Measurements from ENCODE around the gene ZNHIT2.

ZNHIT2 gene

DNA sequence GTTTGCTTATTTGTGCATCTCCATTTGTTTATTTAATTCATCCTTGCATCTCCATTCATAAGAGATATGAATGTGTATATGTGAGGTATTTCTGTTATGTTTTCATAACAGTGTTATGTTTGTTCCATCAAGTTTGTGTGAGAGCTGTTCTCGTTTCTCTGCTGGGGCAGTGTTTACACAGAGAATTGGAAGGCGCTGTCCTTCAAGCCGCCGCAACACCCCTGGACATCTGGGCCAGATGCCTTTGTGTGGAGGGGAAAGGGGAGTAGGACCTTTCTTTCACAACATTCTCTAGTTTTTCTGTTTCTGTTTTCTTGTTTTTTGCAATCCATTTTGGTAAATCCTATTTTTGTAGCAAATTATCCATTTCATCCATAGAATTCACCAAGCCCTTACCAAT lies 12.9 kb downstream of the ZNHIT2 start:
- no peaks in the 10 kb centered on the region for H3K9me3 ChIP-seq (ENCODE audit: control insufficient read depth in 2 of 2, low read length in 2 of 2)
- peaks cover 18 to 28% of the 10 kb centered on the region in 2 donors for H3K36me3 ChIP-seq (ENCODE audit: control insufficient read depth in 2 of 2, insufficient read depth in 2 of 2, low read length in 2 of 2)
- H3K4me1 ChIP-seq (ENCODE audit: control insufficient read depth in 2 of 2, insufficient read depth in 2 of 2, low read length in 2 of 2): no peaks in the 10 kb centered on the region
- H3K9ac ChIP-seq (ENCODE audit: low read depth in 1 of 2, low read length in 2 of 2): no peak overlapping the region
- H3K27me3 ChIP-seq (ENCODE audit: control insufficient read depth in 2 of 2, insufficient read depth in 2 of 2, low read length in 2 of 2): no peaks in the 10 kb centered on the region
- no peak overlapping the region for H3K27ac ChIP-seq (ENCODE audit: low read depth in 2 of 2, low read length in 2 of 2)
- H3K4me3 ChIP-seq (ENCODE audit: low read length in 2 of 2): no peak overlapping the region

DNA sequence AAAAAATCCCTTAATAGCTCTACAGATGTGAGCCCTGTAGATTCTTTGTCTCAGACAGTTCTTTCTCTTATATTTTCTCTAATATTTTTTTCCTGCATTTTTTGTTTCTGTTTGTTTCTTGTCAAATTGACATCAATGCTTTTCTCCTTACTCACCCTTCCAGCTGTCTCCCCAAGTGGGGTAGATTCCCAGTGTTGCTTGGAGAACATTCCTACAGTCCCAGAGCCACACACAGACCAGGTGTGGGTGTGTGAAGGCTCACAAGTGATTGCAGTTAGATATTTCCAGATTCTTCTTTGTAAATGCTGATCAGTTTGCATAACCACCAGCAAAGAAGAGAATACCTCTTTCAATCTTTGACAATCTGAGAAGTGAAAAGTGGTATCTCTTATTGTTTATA lies 14.0 kb downstream of the ZNHIT2 start:
- Histone ChIP-seq H3K4me1 (ENCODE audit: control insufficient read depth in 2 of 2, insufficient read depth in 2 of 2, low read length in 2 of 2) (no peaks in the 10 kb centered on the region), H3K27me3 (ENCODE audit: control insufficient read depth in 2 of 2, insufficient read depth in 2 of 2, low read length in 2 of 2) (no peaks in the 10 kb centered on the region), H3K27ac (ENCODE audit: low read depth in 2 of 2, low read length in 2 of 2) (no peak overlapping the region), H3K4me3 (ENCODE audit: low read length in 2 of 2) (no peak overlapping the region), H3K9ac (ENCODE audit: low read depth in 1 of 2, low read length in 2 of 2) (no peak overlapping the region), H3K9me3 (ENCODE audit: control insufficient read depth in 2 of 2, low read length in 2 of 2) (no peaks in the 10 kb centered on the region), H3K36me3 (ENCODE audit: control insufficient read depth in 2 of 2, insufficient read depth in 2 of 2, low read length in 2 of 2) (peaks cover 11 to 20% of the 10 kb centered on the region in 2 donors)

DNA sequence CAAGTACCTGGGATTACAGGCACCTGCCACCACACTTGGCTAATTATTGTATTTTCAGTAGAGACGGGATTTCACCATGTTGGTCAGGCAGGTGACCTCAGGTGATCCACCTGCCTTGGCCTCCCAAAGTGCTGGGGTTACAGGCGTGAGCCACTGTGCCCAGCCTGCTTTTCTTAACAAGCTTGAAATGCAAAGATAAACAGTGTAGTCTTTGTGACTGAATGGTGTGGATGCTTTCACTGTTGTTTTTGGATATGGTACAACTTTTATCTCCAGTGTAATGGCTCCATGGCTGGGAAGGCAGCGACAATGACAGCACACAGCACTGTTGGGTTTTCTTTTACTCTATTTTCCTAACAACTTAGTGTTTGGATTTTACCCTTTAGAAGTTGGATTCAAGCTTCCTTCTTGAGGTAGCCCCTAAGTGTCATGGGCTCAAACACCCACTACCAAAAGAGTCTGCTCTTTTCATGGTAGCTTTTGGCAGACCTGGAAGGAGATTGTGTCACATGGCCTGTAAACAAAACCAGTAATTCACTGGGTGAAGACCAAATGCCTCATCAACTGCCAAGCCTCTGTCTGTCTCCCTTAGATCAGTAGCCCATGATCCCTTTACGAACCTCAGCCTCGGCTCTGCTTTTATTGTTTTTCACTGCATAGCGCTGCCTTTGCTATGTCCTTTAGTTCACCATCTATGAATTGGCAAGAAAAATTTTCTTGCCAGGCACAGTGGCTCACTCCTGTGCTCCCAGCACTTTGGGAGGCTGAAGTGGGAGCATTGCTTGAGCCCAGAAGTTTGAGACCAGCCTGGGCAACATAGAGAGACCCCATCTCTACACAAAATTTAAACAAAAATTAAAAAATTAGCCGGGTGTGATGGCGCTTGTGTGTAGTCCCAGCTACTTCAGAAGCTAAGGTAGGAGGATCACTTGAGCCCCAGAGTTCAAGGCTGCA lies 15.1 kb downstream of the ZNHIT2 start:
- no peak overlapping the region for H3K27ac ChIP-seq (ENCODE audit: low read depth in 2 of 2, low read length in 2 of 2)
- no peaks in the 10 kb centered on the region for H3K27me3 ChIP-seq (ENCODE audit: control insufficient read depth in 2 of 2, insufficient read depth in 2 of 2, low read length in 2 of 2)
- H3K4me1 ChIP-seq (ENCODE audit: control insufficient read depth in 2 of 2, insufficient read depth in 2 of 2, low read length in 2 of 2): peaks cover 0 to under 1% of the 10 kb centered on the region in 2 donors
- H3K9me3 ChIP-seq (ENCODE audit: control insufficient read depth in 2 of 2, low read length in 2 of 2): no peaks in the 10 kb centered on the region
- H3K4me3 ChIP-seq (ENCODE audit: low read length in 2 of 2): no peak overlapping the region
- no peak overlapping the region for H3K9ac ChIP-seq (ENCODE audit: low read depth in 1 of 2, low read length in 2 of 2)
- peaks cover 12 to 25% of the 10 kb centered on the region in 2 donors for H3K36me3 ChIP-seq (ENCODE audit: control insufficient read depth in 2 of 2, insufficient read depth in 2 of 2, low read length in 2 of 2)

DNA sequence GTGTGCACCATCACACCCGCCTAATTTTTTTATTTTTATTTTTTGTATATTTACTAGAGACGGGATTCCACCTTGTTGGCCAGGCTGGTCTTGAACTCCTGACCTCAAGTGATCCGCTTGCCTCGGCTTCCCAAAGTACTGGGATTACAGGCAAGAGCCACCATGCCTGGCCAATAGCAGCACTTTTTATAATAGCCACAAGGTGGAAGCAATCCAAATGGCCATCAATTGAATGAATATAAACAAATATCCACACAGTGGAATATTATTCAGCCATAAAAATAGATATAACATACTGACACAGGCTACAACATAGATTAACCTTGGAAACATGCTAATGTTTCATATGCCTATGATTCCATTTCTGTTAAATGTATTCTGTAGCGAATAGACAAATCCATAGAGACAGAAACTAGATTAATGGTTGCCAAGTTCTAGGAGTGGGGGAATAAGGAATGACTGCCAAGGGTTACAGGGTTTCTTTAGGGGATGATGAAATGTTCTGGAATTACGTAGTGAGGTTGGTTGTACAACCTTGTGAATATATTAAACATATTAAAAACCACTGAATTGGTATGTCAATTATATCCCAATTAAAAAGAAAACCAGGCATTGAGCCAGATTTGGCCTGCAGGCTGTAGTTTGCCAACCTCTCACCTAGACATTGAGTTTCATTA lies 16.7 kb downstream of the ZNHIT2 start:
- peaks cover 8% of the 10 kb centered on the region in 2 donors for H3K4me1 ChIP-seq (ENCODE audit: control insufficient read depth in 2 of 2, insufficient read depth in 2 of 2, low read length in 2 of 2)
- peaks cover 8 to 25% of the 10 kb centered on the region in 2 donors for H3K36me3 ChIP-seq (ENCODE audit: control insufficient read depth in 2 of 2, insufficient read depth in 2 of 2, low read length in 2 of 2)
- H3K9ac ChIP-seq (ENCODE audit: low read depth in 1 of 2, low read length in 2 of 2): no peak overlapping the region
- H3K9me3 ChIP-seq (ENCODE audit: control insufficient read depth in 2 of 2, low read length in 2 of 2): no peaks in the 10 kb centered on the region
- H3K27me3 ChIP-seq (ENCODE audit: control insufficient read depth in 2 of 2, insufficient read depth in 2 of 2, low read length in 2 of 2): no peaks in the 10 kb centered on the region
- no peak overlapping the region for H3K4me3 ChIP-seq (ENCODE audit: low read length in 2 of 2)
- no peak overlapping the region for H3K27ac ChIP-seq (ENCODE audit: low read depth in 2 of 2, low read length in 2 of 2)

DNA sequence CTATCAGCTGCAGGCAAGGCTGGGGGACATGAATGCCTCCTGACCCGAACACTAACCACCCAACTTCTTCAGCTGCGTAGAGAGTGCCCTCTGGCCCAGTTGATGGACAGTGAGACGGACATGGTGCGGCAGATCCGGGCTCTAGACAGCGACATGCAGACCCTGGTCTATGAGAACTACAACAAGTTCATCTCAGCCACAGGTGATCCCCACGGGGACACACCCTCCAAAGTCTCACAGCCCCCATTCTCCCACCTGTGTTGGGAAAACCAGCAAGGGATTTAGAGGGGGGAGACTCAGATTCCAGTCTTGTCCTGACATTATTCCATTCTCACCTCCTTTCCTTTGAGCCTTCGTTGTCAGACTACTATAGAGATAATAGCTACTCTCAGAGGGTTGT lies 20.6 kb downstream of the ZNHIT2 start:
- Histone ChIP-seq H3K27ac (ENCODE audit: low read depth in 2 of 2, low read length in 2 of 2) (peak overlapping the region; percentile 89 to 91), H3K4me1 (ENCODE audit: control insufficient read depth in 2 of 2, insufficient read depth in 2 of 2, low read length in 2 of 2) (peaks cover 11 to 12% of the 10 kb centered on the region in 2 donors), H3K4me3 (ENCODE audit: low read length in 2 of 2) (peak overlapping the region; percentile 85 to 87), H3K9ac (ENCODE audit: low read depth in 1 of 2, low read length in 2 of 2) (peak overlapping the region; percentile 52 to 82), H3K27me3 (ENCODE audit: control insufficient read depth in 2 of 2, insufficient read depth in 2 of 2, low read length in 2 of 2) (no peaks in the 10 kb centered on the region), H3K36me3 (ENCODE audit: control insufficient read depth in 2 of 2, insufficient read depth in 2 of 2, low read length in 2 of 2) (peaks cover 5 to 13% of the 10 kb centered on the region in 2 donors), H3K9me3 (ENCODE audit: control insufficient read depth in 2 of 2, low read length in 2 of 2) (no peaks in the 10 kb centered on the region)

DNA sequence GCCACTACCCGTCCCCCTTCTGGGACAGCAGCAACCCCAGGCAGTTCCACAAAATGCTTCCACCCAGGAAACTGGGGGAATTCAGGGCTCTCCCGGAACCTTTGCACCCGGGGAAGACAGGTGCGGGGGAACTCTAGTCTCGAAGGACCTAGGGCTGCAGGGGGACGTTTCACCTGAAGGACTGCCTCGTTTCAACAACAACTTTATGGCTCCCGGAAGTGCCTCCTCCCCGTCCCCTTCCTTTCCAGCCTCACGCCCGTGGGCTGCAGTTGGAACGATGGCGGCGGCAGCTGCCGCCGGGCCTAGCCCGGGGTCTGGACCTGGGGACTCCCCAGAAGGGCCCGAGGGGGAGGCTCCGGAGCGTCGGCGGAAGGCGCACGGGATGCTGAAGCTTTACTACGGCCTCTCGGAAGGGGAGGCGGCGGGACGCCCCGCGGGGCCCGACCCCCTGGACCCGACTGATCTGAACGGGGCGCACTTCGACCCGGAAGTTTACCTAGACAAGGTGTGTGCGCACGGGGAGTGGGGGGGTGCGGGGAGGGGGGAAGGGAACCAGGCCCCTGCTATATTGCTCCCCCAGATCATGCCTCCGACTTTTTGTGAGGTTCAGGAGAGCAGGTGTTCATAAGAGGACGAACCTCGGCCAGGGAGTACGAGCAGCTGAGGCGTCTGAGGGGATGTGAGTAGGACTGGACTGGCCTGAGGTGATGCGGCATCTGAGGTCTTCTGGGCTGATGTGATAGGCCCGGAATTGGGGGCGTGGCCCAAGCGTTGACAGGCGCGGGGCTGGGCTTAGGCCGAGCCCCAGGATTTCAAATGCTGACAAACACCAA lies 21.3 kb downstream of the ZNHIT2 start, which contains the start of gene VPS51:
Gene VPS51, plus strand, starts transcription at position 241 of the 833 bp plus-strand sequence. Its CDS starts 37 bp downstream, at position 278.
- Histone ChIP-seq H3K4me1 (ENCODE audit: control insufficient read depth in 2 of 2, insufficient read depth in 2 of 2, low read length in 2 of 2) (peaks cover 11 to 12% of the 10 kb centered on the region in 2 donors), H3K9ac (ENCODE audit: low read depth in 1 of 2, low read length in 2 of 2) (peak within 1 kb of the TSS; percentile 82 to 88), H3K9me3 (ENCODE audit: control insufficient read depth in 2 of 2, low read length in 2 of 2) (no peaks in the 10 kb centered on the region), H3K36me3 (ENCODE audit: control insufficient read depth in 2 of 2, insufficient read depth in 2 of 2, low read length in 2 of 2) (peaks cover 5 to 13% of the 10 kb centered on the region in 2 donors), H3K4me3 (ENCODE audit: low read length in 2 of 2) (peak within 1 kb of the TSS; percentile 85 to 87), H3K27ac (ENCODE audit: low read depth in 2 of 2, low read length in 2 of 2) (peak within 1 kb of the TSS; percentile 89 to 91), H3K27me3 (ENCODE audit: control insufficient read depth in 2 of 2, insufficient read depth in 2 of 2, low read length in 2 of 2) (no peaks in the 10 kb centered on the region)

DNA sequence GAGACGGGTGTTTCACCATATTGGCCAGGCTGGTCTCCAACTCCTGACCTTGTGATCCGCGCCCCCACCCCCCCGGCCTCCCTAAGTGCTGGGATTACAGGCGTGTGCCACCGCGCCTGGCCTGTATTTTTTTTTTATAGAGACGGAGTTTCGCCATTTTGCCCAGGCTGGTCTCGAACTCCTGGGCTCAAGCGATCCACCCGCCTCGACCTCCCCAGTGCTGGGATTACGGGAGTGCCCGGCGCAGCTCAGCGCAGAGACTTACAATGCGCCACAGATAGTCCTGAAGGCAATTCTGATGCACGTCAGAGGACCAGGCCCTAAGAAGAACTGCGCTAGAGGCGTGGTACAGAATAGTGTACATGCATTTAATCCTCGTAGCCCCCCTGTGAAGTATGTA lies 22.1 kb downstream of the ZNHIT2 start:
- Histone ChIP-seq H3K27ac (ENCODE audit: low read depth in 2 of 2, low read length in 2 of 2) (peak overlapping the region; percentile 89 to 91), H3K36me3 (ENCODE audit: control insufficient read depth in 2 of 2, insufficient read depth in 2 of 2, low read length in 2 of 2) (peaks cover 5 to 13% of the 10 kb centered on the region in 2 donors), H3K4me1 (ENCODE audit: control insufficient read depth in 2 of 2, insufficient read depth in 2 of 2, low read length in 2 of 2) (peaks cover 11 to 12% of the 10 kb centered on the region in 2 donors), H3K27me3 (ENCODE audit: control insufficient read depth in 2 of 2, insufficient read depth in 2 of 2, low read length in 2 of 2) (no peaks in the 10 kb centered on the region), H3K9ac (ENCODE audit: low read depth in 1 of 2, low read length in 2 of 2) (peak overlapping the region in 1 of 2 donors; percentile 88), H3K4me3 (ENCODE audit: low read length in 2 of 2) (peak overlapping the region; percentile 85 to 87), H3K9me3 (ENCODE audit: control insufficient read depth in 2 of 2, low read length in 2 of 2) (no peaks in the 10 kb centered on the region)

DNA sequence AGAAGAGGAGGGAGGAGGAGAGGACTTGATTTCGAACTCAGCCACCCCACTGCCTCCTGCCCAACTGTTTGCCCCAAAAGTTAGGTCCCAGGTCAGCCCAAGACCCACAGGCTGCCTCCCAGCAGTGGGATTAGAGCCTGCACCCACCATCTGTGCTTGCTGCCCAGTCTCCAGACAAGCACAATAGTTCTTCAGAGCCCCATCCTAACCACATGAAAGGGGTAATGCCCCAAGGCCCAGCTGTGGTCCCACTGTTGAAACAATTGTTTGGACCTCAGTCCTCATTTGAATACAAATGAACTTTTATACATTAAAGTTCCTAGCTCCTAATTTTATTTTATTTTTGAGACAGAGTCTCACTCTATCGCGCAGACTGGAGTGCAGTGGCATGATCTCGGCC lies 26.9 kb downstream of the ZNHIT2 start:
- Histone ChIP-seq H3K9me3 (ENCODE audit: control insufficient read depth in 2 of 2, low read length in 2 of 2) (no peaks in the 10 kb centered on the region), H3K27ac (ENCODE audit: low read depth in 2 of 2, low read length in 2 of 2) (no peak overlapping the region), H3K4me1 (ENCODE audit: control insufficient read depth in 2 of 2, insufficient read depth in 2 of 2, low read length in 2 of 2) (peaks cover 2% of the 10 kb centered on the region in 2 donors), H3K36me3 (ENCODE audit: control insufficient read depth in 2 of 2, insufficient read depth in 2 of 2, low read length in 2 of 2) (peaks cover 34 to 39% of the 10 kb centered on the region in 2 donors), H3K4me3 (ENCODE audit: low read length in 2 of 2) (no peak overlapping the region), H3K27me3 (ENCODE audit: control insufficient read depth in 2 of 2, insufficient read depth in 2 of 2, low read length in 2 of 2) (no peaks in the 10 kb centered on the region), H3K9ac (ENCODE audit: low read depth in 1 of 2, low read length in 2 of 2) (no peak overlapping the region)

DNA sequence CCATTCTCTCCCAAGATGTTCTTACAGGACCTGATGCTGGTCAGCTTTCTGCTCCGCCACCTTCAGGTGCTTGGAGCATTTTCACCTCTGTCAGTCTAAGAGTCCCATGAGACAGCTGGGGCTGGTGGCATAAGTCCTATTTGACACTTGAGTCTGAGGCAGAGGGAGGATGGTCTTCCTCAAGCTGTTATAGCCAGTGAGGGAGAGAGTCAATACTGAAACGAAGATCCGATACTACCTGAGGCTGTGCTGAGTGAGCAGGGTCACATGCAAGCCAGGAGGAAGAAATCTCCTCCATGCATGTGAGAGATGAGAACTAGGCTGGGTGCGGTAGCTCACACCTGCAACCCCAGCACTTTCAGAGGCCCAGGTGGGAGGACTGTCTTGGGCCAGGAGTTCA lies 27.9 kb downstream of the ZNHIT2 start:
- Histone ChIP-seq H3K27me3 (ENCODE audit: control insufficient read depth in 2 of 2, insufficient read depth in 2 of 2, low read length in 2 of 2) (no peaks in the 10 kb centered on the region), H3K4me1 (ENCODE audit: control insufficient read depth in 2 of 2, insufficient read depth in 2 of 2, low read length in 2 of 2) (peaks cover 5 to 10% of the 10 kb centered on the region in 2 donors), H3K4me3 (ENCODE audit: low read length in 2 of 2) (no peak overlapping the region), H3K36me3 (ENCODE audit: control insufficient read depth in 2 of 2, insufficient read depth in 2 of 2, low read length in 2 of 2) (peaks cover 38 to 47% of the 10 kb centered on the region in 2 donors), H3K9me3 (ENCODE audit: control insufficient read depth in 2 of 2, low read length in 2 of 2) (no peaks in the 10 kb centered on the region), H3K27ac (ENCODE audit: low read depth in 2 of 2, low read length in 2 of 2) (no peak overlapping the region), H3K9ac (ENCODE audit: low read depth in 1 of 2, low read length in 2 of 2) (no peak overlapping the region)

Data from mucosa of rectum (tissue), 2 donors.